Measurements from ENCODE around the gene CORO2B. TPM values are rescaled to one million over a fixed set of nuclear protein-coding genes. Genes with fewer than 3 reads are reported as not detected.

CORO2B gene
- total RNA-seq, 1 donor from 2014 or later = 3.6 TPM

GRCh38 chr15:68554721-68555678, 23.8 kb upstream of the CORO2B start:
- no peak for DNase-seq
- H3K4me3 ChIP-seq = no peak overlapping the region
- peaks cover 8% of the 10 kb centered on the region for H3K27me3 ChIP-seq

GRCh38 chr15:68555679-68556037, 23.1 kb upstream of the CORO2B start:
- Histone ChIP-seq H3K9me3 (no peaks in the 10 kb centered on the region), H3K4me3 (no peak overlapping the region), H3K4me1 (peaks cover 9% of the 10 kb centered on the region), H3K27ac (no peak overlapping the region), H3K27me3 (peaks cover 15% of the 10 kb centered on the region), H3K36me3 (no peaks in the 10 kb centered on the region)
- intact Hi-C loops (cut with DNase I) = loop anchor here (10.0 kb wide), 2 partner anchors 251 to 319 kb away; no protein-coding TSS in a partner anchor
- no peak for TF ChIP-seq CTCF (IDR thresholded peaks at IDR 0.05)
- DNase-seq (no peak), ATAC-seq (no peak)

More at GRCh38 chr15:68554721-68555678, 23.8 kb upstream of the CORO2B start:
- H3K9me3 ChIP-seq = no peaks in the 10 kb centered on the region
- no peak for TF ChIP-seq CTCF (IDR thresholded peaks at IDR 0.05)
- no peak overlapping the region for H3K27ac ChIP-seq
- H3K36me3 ChIP-seq = no peaks in the 10 kb centered on the region
- ATAC-seq = no peak
- intact Hi-C loops (cut with DNase I) = loop anchor here (10.0 kb wide), 2 partner anchors 250 to 320 kb away; no protein-coding TSS in a partner anchor
- H3K4me1 ChIP-seq = peaks cover 9% of the 10 kb centered on the region

- H3K27ac ChIP-seq = no peak overlapping the region
- peaks cover 9% of the 10 kb centered on the region for H3K4me1 ChIP-seq
- DNase-seq (no peak), ATAC-seq (no peak)
- peaks cover 17% of the 10 kb centered on the region for H3K27me3 ChIP-seq
- H3K36me3 ChIP-seq = no peaks in the 10 kb centered on the region
- H3K4me3 ChIP-seq = no peak overlapping the region
- TF ChIP-seq CTCF (IDR thresholded peaks at IDR 0.05) = no peak
- no peaks in the 10 kb centered on the region for H3K9me3 ChIP-seq
- intact Hi-C loops (cut with DNase I) = loop anchor here (10.0 kb wide), 2 partner anchors 252 to 318 kb away; no protein-coding TSS in a partner anchor
These were observed 22.4 kb upstream of the CORO2B start for GRCh38 chr15:68556139-68556990.

GRCh38 chr15:68557469-68558317, 21.1 kb upstream of the CORO2B start:
- intact Hi-C loops (cut with DNase I) = loop anchor here (10.0 kb wide), 2 partner anchors 253 to 317 kb away; no protein-coding TSS in a partner anchor
- no peak overlapping the region for H3K4me3 ChIP-seq
- peaks cover 9% of the 10 kb centered on the region for H3K4me1 ChIP-seq
- H3K27me3 ChIP-seq = peaks cover 17% of the 10 kb centered on the region
- H3K36me3 ChIP-seq = no peaks in the 10 kb centered on the region
- TF ChIP-seq CTCF (IDR thresholded peaks at IDR 0.05) = no peak
- H3K27ac ChIP-seq = no peak overlapping the region
- DNase-seq (no peak), ATAC-seq (no peak)
- H3K9me3 ChIP-seq = no peaks in the 10 kb centered on the region
